ENCODE measurements around the gene WFDC12.

DNA sequence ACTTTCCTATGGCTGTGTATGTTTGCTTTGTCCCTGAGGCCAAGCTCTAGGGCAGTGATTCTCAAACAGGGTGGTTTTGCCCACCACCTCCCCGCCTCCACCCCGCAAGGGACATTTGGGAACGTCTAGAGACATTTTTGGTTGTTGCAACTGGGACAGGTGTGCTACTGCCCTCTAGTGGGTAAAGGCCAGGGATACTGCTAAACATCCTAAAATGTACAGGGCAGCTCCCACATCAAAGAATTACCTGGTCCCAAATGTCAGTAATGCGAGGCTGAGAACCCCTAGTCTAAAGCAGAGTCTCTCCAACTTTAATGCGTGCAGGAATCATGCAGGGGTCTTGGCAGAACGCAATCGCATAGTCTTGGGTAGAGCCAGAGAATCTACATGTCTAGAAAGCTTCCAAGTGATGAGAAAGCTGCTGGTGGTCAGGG, 28.4 kb downstream of the WFDC12 start:
- no peak for TF ChIP-seq TAF1 (IDR thresholded peaks at IDR 0.05; ENCODE audit: low read depth)
- TF ChIP-seq EGR1 (IDR thresholded peaks at IDR 0.05) = no peak
- TF ChIP-seq NFIC (IDR thresholded peaks at IDR 0.05) = no peak
- TF ChIP-seq EP300 (IDR thresholded peaks at IDR 0.05; ENCODE audit: borderline replicate concordance) = no peak
- TF ChIP-seq CEBPB (IDR thresholded peaks at IDR 0.05) = no peak
- no peak for TF ChIP-seq YY1 (IDR thresholded peaks at IDR 0.05; ENCODE audit: low read depth)

Data from Ishikawa (cell line).